Measurements from ENCODE around the gene AMBRA1.

Gene AMBRA1

DNA sequence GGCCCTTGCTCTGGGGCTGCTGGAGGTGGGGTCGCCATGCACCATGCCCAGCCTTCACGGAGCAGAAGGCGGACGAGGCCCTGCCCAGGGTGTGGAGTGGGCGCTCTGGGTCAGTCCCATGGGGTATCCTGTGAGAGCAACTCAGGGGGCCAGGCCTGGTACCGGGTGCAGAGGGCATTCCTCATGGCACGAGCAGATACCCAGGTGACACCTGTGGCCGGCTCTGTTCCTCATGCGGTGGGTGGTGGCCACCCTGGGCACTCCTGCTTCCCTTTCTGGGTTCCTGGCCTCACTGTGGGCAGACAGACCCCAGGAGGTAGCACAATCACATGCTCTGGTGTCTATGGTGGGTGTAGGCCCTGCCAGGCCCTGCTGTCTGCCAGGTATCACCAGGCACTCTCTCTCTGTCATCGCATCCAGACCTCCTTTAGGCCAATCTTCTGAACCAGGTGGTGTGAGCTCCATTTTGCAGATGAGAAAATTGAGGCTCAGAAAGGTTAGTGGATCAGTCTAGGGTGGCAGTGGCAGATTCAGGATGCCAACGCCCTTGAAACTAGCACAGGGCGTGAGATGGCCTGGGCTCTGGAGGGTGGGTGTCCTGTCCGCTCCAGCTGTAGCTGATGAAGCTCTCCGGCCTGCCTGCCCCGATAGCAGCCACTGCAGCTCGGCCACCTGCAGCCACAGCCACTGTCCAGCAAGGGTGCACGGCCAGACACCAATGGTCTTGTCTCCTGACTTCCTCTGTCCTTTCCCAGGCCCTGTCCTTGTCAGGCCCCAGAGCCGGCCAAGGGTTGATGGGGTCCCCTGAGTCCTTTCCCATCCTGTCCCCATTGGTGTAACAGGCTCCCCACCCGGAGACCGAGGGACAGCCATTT is 231.4 kb downstream of the AMBRA1 start:
- no peak for DNase-seq

DNA sequence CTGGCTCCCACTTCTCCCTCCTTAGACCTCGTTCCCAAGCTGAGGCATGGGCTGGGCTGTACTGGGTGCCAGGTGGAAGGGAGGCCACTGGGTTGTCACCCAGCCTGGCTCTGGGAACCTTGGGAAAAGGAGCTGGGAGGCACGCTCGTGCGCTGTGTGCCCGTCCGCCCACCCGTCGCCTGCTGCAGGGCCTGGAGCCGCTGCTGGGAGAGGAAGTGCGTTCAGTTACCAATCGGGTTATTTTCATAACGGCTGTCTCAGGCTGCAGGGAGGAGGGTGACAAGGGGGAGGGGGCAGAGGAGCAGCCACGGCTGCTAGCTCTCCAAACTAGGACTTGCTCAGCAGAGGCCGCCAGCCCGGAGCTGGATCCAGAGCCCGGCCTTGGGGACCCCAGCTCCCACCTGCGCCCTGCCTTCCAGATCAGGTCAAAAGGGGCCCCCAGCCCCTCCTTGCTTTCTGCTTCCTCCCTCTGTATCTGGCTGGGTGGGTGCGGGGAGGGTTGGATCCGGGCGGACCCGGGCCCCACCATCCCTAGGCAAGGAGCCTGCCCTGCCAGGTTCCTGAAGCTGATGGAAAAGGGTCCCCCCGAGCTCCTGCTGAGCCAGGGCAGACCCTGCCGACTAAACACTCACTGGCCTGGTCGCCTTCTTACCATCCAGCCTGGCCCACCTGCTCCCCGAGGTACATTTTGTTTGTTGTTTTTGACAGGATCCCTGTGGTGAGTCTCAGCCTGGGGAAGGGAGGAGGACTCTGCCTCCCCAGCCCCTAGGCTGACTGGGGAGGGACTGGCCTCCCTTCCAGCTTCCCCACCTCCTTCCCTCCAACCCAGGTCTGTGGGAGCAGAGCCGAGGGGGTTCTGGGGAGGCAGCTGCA is 232.3 kb downstream of the AMBRA1 start:
- DNase-seq = peak; percentile 96 to 99

DNA sequence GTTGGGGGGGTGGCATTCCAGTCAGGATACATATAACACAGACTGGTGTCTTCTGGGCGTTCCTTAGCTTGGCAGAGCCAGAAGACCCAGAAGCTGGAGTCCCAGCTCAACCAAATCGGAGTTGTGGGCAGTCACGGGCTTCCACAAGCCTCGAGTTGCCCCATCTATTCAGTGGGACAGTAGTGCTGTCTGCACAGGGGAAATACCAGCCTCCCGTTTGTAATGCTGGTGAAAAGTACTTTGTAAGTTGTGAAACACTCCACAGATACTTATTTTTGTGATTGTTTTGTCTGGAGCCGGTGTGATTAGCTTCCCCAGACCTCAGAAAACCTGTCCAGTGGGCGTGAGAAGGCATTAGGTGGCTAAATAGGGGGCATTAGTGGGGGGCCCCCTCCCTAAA is 232.9 kb downstream of the AMBRA1 start:
- peak in 1 of 2 experiments; percentile 51 for DNase-seq

DNA sequence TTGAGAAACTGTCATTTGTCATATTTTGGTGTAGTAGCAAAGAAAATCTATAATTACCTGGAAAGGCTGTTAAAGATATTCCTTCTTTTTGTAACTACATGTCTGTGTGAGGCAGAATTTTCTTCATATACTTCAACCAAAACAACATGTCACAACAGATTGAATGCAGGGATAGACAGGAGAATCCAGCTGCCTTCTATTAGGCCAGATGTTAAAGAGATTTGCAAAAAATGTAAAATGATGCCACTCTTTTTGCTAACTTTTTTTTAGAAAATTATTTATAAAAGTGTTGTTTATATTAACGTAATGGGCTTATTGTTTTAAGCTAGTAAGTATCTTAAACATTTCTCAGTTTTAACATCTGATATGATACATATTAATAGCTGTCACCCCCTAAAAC is 233.9 kb downstream of the AMBRA1 start:
- DNase-seq = no peak

DNA sequence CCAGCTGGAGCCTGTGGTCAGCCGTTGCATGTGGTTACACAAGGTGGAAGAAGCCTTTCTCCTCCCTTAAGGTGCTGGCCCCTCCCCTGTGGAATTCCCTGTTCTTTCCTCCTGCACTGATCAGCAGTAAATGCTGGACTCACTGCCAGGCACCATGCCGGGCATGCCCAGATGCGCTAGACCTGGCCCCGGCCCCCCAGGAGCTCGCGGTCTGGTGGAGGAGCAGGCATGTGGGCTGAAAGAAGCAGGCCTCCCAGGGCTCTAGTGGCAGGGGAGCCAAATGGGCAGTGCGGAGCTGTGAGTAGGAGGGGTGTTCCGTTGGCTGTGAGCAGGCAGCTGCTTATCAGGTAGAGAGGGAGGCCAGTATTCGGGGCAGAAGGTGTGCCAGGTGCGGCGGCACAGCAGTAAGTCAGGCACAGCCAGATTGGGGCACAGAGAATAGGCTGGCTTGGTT is 236.3 kb downstream of the AMBRA1 start:
- peak; percentile 34 to 80 for DNase-seq

DNA sequence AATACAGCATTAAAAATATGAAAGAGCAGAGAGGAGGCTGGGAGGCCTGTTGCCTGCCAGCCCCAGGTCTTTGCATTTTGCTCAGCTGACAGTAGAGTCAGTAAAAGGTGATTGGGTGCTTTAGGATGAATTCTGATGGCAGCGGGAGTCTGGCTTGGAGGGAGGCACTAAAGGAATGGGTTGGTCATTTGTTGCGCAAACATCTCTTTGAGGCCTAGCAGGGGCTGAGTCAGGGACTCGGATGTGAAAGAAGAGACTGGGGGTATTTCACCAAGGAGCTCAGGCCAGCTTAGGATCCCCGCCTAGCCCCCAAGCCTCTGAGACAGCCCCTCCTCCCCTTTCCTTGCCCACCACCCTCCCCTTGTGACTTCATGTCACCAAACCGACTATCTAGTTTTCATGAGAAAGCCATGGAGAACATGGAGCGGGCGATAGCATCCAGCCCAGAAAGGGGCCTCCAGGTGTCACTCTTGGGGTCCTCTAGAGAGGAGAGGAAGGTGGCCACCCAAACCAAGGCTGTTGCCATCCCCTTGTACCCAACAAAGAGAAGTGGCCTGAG is 236.8 kb downstream of the AMBRA1 start:
- no peak for DNase-seq

DNA sequence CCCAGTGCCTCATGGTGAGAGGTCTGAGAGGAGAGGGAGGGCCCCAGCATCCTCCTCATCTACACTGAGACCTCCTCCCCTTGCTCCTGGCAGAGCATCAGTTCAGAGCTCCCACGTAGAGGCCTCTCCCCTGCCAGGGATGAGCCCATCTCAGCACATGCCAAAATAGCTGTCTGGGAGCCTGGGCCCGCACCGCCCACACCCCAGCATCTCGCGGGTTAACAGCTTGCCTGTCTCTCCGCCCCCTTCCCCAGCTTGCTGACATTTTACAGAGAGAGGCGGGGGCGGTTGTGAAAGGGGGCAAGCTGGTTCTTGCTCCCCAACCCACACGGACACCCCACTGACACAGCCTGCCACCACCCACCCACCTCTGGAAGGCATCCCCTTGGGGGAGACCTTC is 240.1 kb downstream of the AMBRA1 start:
- DNase-seq = no peak

DNA sequence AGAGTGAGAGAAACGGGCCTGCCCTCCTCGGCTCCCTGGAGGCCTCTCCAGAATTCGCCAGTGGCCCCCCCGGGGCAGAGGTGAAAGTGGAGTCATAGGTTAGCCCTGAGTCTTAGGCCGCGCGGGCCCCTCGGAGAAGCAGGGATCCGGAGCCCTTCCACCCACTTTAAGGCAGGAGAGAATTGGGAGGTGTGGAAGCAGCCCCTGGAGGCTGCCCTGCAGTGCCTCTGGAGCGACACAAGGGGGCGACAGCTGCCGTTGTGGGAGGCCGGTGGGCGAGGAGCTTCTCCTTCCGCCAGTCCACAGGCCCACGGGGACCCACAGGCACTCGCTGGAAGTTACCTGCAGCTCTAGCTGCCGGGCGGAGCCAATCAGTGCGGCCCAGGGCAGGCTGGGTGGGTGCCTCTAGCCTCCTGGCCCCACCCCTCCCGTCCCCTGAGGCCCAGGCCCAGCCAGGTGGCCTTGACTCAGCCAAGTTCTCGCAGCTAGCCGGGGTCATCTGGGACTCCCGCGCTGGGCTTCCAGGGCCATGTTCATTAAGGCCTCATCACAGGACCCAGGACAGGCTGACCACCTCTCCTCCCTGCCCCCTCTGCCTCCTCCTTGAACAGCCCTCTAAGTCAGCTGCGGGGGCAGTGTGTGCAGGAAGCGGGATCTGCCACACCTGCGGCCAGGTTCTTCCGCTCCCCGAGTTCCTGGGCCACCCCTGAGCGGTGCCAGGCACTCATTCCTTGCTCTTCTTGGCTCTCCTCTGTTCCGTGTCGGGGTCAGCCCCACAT is 241.6 kb downstream of the AMBRA1 start:
- DNase-seq = peak; percentile 81 to 95

DNA sequence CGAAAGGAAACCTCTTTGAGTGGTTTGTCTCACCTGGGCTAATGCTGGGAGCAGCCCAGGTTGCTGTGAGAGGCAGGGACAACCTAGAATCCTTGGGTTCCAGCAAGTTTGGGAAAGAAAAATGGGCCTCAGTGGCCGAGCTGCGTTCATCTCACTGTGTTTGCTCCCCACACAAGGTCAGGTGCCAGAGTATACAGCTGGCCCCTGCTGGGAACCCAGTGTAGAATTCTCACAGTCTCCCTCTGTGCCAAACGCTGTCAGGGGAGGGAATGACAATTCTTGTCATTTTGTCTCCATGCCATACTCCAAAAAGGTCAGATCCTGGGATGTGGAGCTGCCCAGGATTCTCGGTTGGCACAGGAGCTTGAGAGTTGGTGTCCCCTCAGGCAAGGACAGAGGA is 242.2 kb downstream of the AMBRA1 start:
- DNase-seq = no peak

DNA sequence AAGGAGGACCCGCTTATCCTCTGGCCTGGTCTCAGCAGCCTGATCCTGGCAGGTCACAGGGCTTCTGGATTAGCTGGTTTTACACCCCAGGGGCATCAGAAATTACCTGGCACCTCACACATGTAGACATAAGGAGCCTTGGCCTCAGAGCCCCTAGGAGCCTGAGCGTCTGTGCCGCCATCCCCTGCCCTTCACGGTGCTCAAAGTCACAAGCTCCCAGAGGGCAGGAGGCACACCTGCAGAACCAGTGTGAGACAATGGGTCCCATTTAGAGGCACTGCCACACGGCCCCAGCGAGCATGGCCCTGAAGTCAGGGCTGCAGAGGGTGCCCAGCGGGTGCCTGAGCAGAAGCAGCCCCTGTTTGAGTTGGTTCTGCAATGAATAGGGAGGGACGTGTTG is 242.7 kb downstream of the AMBRA1 start:
- DNase-seq = peak in 1 of 2 experiments; percentile 25

DNA sequence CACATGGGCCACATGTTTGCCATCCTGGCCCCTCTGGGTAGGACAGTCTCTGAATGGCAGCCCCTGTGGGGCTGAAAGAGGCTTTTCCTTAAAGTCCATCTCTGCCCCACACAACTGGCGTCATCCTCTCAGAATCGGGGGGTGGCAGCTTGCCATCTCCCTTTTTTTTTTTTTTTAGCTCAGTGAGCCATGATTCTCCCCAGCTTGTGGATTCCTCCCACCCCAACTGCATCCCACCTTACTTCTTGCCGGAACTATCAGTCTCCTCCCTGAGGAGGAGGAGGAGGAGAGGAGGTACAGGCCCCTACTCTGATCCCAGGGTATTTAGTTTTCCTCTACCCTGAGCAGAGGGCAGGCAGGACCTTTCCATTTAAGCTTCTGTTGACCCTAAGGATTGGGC is 243.1 kb downstream of the AMBRA1 start:
- DNase-seq = no peak

DNA sequence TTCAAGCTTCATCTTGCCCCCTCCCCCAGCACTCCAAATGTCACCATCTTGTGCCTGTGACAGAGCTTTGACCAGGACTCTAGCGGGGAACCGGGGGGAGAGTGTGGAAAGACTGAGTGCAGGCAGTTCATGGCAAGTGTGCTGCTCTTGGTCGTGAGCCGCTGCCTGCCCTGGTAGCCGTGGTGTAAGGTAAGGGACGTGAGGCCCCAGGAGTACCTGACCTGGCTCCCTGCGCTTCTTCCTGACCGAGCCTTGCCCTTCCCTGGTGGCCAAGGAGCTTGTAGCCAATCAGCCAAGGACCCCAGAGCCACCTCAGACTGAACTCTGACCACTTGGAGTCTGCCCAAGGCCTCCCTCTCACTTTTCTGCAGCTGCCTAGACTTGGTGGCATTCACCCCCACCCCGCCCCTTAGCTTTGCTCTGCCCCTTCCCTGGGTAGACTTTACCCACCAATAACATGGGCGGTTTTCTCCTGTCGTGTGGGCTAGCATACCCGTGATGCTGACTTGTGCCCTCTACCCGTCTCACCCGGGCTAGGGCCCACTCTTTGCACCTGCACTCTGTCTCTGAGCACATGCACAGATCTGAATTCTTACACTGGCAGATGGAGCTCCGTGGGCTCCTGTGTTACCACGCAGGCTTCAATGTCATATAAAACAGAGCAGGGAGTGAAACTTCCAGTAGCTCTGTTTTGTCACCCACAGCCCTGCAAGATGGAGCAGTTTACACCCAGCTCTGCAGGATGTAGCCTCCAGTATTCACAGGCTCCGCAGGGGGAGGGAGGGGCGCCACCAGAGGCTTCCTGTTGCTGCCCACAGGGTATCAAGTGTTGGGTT is 245.0 kb downstream of the AMBRA1 start:
- no peak for DNase-seq

DNA sequence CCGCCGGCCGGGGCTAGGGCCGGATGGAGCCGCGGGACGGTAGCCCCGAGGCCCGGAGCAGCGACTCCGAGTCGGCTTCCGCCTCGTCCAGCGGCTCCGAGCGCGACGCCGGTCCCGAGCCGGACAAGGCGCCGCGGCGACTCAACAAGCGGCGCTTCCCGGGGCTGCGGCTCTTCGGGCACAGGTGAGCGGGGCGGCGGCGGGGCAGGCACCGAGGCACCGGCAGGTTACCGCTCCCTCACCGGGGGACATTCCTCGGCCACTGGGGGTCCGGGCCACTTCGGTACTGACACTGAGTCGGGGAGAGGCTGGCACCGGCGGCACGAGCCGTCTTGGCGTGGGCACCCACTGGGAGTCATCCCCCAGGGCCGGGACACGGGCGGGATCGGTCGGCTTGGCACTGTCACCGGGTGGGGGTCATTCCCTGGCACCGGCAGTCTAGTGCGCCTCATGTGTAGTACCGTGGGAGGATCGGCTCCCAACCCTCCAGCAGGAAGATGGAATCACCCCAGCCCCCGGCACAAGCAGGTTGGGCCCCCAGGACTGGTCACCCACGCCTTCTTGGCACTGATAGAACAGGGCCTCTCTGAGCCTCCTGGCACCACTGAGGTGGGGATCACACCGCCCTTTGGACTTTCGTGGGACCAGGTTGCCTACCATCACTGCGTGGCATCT is 246.0 kb downstream of the AMBRA1 start:
- no peak for DNase-seq

DNA sequence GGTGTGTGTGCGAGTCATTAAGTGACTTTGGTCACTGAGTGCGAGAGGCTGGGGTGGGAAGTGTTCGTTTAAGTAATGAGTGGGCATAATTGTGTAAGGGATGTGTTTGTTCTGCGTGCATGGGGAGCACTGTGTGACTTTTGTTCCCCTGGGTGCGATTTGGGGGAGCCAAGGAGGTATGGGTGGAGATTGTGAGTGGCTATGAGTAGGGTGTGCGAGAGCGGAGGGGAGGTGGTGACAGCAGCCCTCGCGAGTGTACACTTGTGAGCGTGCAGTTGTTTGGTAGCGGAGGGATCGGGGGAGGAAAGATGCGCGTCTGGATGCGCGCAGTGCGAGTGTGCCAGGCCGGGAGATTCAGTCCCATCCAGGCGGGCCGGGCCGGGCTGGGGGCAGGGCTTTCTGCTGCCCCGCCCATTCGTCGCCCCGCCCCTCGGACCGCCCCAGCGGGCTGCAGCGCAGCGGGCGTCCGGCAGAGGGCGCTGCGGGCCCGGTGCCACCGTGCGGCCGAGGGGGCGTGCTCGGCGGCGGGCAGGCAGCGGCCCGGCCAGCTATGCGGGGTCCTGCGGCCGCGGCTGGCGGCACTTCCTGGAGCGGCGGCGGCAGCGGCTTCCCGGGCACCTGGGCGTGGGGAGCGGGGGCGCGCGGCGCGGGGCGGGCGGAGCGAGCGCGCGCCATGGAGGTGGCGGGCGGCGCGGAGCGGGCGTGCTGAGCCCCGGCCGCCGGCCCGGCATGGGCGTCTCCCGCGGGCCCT is 246.8 kb downstream of the AMBRA1 start, which contains the start of gene DGKZ:
TSS of gene DGKZ (plus strand) at position 578 of the 751 bp plus-strand sequence. CDS start 197 bp downstream, outside the sequence.
- peak; percentile 79 to 97 for DNase-seq

Data from NCI-H526 (cell line).